CD4-positive, alpha-beta memory T cell (primary cell): ENCODE measurements around the gene MSH3. TPM values are rescaled to one million over a fixed set of nuclear protein-coding genes. Genes with fewer than 3 reads are reported as not detected.
"Not testable (repeated sequence)": the region's sequence is repeated elsewhere in the genome, so short reads cannot be mapped to it uniquely, and the experiment has no call there.

Experiments
- CTCF ChIA-PET: fragments of 350-600 bp; sonication (Branson Sonifier 250); formaldehyde crosslinking; loops from one replicate; lab custom pipeline; 2021; ENCODE audit warnings: inconsistent platforms; ENCODE audit not compliant: partially characterized antibody; lab: Charles Lee
- POLR2A ChIA-PET: fragments of 350-600 bp; sonication (Branson Sonifier 250); formaldehyde crosslinking; loops from one replicate; lab custom pipeline; 2021; ENCODE audit not compliant: partially characterized antibody; lab: Charles Lee
- DNase-seq, 5 donors: peaks; one replicate each; pipeline versions ENCODE4 v3.0.0 to v3.0.0-alpha.2; 2020 to 2022; ENCODE audit warnings: mixed read lengths in 1 of 5
- H3K27ac ChIP-seq: one replicate; pipeline ENCODE4 v1.7.0; 2013; ENCODE audit warnings: low read depth, low read length
- H3K27me3 ChIP-seq: 2 replicates; pipeline ENCODE4 v1.7.0; 2013; ENCODE audit warnings: mild to moderate bottlenecking, low read length, moderate library complexity; ENCODE audit not compliant: insufficient read depth
- H3K36me3 ChIP-seq: 2 replicates; pipeline ENCODE4 v1.7.0; 2013; ENCODE audit warnings: mild to moderate bottlenecking, low read length, moderate library complexity; ENCODE audit not compliant: insufficient read depth
- H3K4me1 ChIP-seq: 2 replicates; pipeline ENCODE4 v1.7.0; 2013; ENCODE audit warnings: mild to moderate bottlenecking, low read length, moderate library complexity; ENCODE audit not compliant: insufficient read depth
- H3K4me3 ChIP-seq, 2 donors: one replicate each; pipeline ENCODE4 v1.7.0; 2013; ENCODE audit warnings: low read length in 2 of 2, mild to moderate bottlenecking in 1 of 2
- H3K9me3 ChIP-seq, 2 donors: one replicate each; pipeline ENCODE4 v1.7.0; 2013; ENCODE audit warnings: low read length in 2 of 2, control low read depth in 1 of 2; ENCODE audit not compliant: control insufficient read depth in 1 of 2
- H3K27ac Mint-ChIP-seq, 7 donors: one replicate each; pipeline ENCODE4 v1.8.0; 2020 to 2021; ENCODE audit warnings: mixed read lengths in 7 of 7, mild to moderate bottlenecking in 6 of 7, inconsistent platforms in 3 of 7, moderate library complexity in 3 of 7
- H3K27me3 Mint-ChIP-seq, 2 donors: one replicate each; pipeline ENCODE4 v1.8.0; 2020 to 2021; ENCODE audit warnings: mixed read lengths in 2 of 2
- H3K36me3 Mint-ChIP-seq, 2 donors: one replicate each; pipeline ENCODE4 v1.8.0; 2020 to 2021; ENCODE audit warnings: mixed read lengths in 2 of 2, inconsistent platforms in 1 of 2, mild to moderate bottlenecking in 1 of 2
- H3K4me1 Mint-ChIP-seq, 4 donors: one replicate each; pipeline ENCODE4 v1.8.0; 2020 to 2021; ENCODE audit warnings: mixed read lengths in 4 of 4, mild to moderate bottlenecking in 1 of 4
- H3K4me3 Mint-ChIP-seq, 8 donors: one replicate each; pipeline ENCODE4 v1.8.0; 2020 to 2021; ENCODE audit warnings: mixed read lengths in 8 of 8, mild to moderate bottlenecking in 7 of 8, moderate library complexity in 6 of 8, inconsistent platforms in 3 of 8
- H3K9me3 Mint-ChIP-seq, 8 donors: one replicate each; pipeline ENCODE4 v1.8.0; 2020 to 2021; ENCODE audit warnings: mixed read lengths in 8 of 8, mild to moderate bottlenecking in 5 of 8, inconsistent platforms in 3 of 8, moderate library complexity in 1 of 8
- intact Hi-C: fragments of 100-400 bp; cut with micrococcal nuclease; formaldehyde crosslinking; loops from one replicate; pipeline ENCODE4 v1.15.1; 2023
- polyA plus RNA-seq, 2 donors: library from polyadenylated mRNA; unstranded; fragments of 300-500 nt; fragmentation: Illumina TruSeq; gene quantifications; one replicate each; pipeline ENCODE4 v1.2.3, GENCODE V29; 2021
- total RNA-seq, 2 experiments: library from RNA; stranded (reverse); gene quantifications; one replicate each; pipeline ENCODE4 v1.2.3, GENCODE V29; 2021

Gene MSH3
- total and polyA plus RNA-seq, 4 experiments from 2014 or later = 14.3 to 17.1 (median 15.3) TPM

- Mint-ChIP-seq H3K9me3 (no peaks in the 10 kb centered on the region), H3K4me1 (peaks cover 20 to 37% (median 32%) of the 10 kb centered on the region in 4 donors), H3K27ac (peak overlapping the region; percentile 86 to 99 (median 97)), H3K4me3 (peak overlapping the region; percentile 86 to 97 (median 94)), H3K27me3 (no peaks in the 10 kb centered on the region), H3K36me3 (peaks cover 38 to 39% of the 10 kb centered on the region in 2 donors)
- peaks cover 34% of the 10 kb centered on the region for H3K4me1 ChIP-seq
- no peaks in the 10 kb centered on the region for H3K27me3 ChIP-seq
- ChIA-PET CTCF (interaction anchor here (1.2 to 3.2 kb wide), 3 partner anchors 11 to 563 kb away, joined by 3 to 23 read pairs (median 7); no protein-coding TSS in a partner anchor), POLR2A (interaction anchor here (0.6 to 2.1 kb wide), 8 partner anchors 17 to 1043 kb away, joined by 3 to 7 read pairs (median 4); partner anchors contain the start of genes TENT2, ZCCHC9 and ZFYVE16)
- peak overlapping the region; percentile 67 for H3K27ac ChIP-seq
- intact Hi-C loops = loop anchor here (1.0 to 10.0 kb wide), 6 partner anchors 17 to 1421 kb away; partner anchors contain the start of genes JMY, RASGRF2, TENT2 and ZCCHC9
- H3K36me3 ChIP-seq = peaks cover 13% of the 10 kb centered on the region
- peak overlapping the region; percentile 64 to 79 for H3K4me3 ChIP-seq
- H3K9me3 ChIP-seq = no peaks in the 10 kb centered on the region
- no peak for DNase-seq
Observed at GRCh38 chr5:80655231-80655774, 851 bp downstream of the MSH3 start.

GRCh38 chr5:80656425-80656824, 2.0 kb downstream of the MSH3 start:
- Mint-ChIP-seq H3K36me3 (peaks cover 46 to 50% of the 10 kb centered on the region in 2 donors), H3K4me1 (peaks cover 20 to 41% (median 36%) of the 10 kb centered on the region in 4 donors), H3K27ac (peak overlapping the region in 5 of 7 donors; percentile 36 to 99 (median 68)), H3K9me3 (no peaks in the 10 kb centered on the region), H3K4me3 (peak overlapping the region in 5 of 8 donors; percentile 29 to 97 (median 43)), H3K27me3 (no peaks in the 10 kb centered on the region)
- H3K36me3 ChIP-seq = peaks cover 17% of the 10 kb centered on the region
- POLR2A ChIA-PET = no interaction called here
- H3K4me1 ChIP-seq = peaks cover 34% of the 10 kb centered on the region
- peak overlapping the region; percentile 6 for H3K27ac ChIP-seq
- intact Hi-C loops = loop anchor here (10.0 kb wide), 3 partner anchors 308 to 1422 kb away; partner anchors contain the start of genes JMY, RASGRF2 and TENT2
- H3K4me3 ChIP-seq = no peak overlapping the region
- H3K9me3 ChIP-seq = no peaks in the 10 kb centered on the region
- DNase-seq = no peak
- H3K27me3 ChIP-seq = no peaks in the 10 kb centered on the region
- CTCF ChIA-PET = interaction anchor here (1.2 to 3.2 kb wide), 4 partner anchors 10 to 564 kb away, joined by 3 to 23 read pairs (median 5); no protein-coding TSS in a partner anchor

- ChIA-PET CTCF (interaction anchor here (2.3 kb wide), 1 partner anchor 13 kb away, joined by 7 read pairs; no protein-coding TSS in a partner anchor), POLR2A (no interaction called here)
- Histone ChIP-seq H3K36me3 (peaks cover 25% of the 10 kb centered on the region), H3K27me3 (no peaks in the 10 kb centered on the region), H3K4me3 (no peak overlapping the region), H3K9me3 (no peaks in the 10 kb centered on the region), H3K27ac (no peak overlapping the region), H3K4me1 (peaks cover 18% of the 10 kb centered on the region)
- peak overlapping the region in 1 of 7 donors; percentile 78 for H3K27ac Mint-ChIP-seq
- H3K36me3 Mint-ChIP-seq = peaks cover 53 to 60% of the 10 kb centered on the region in 2 donors
- no peak for DNase-seq
- no peak overlapping the region for H3K4me3 Mint-ChIP-seq
- intact Hi-C loops = loop anchor here (10.0 kb wide), 3 partner anchors 306 to 1424 kb away; partner anchors contain the start of genes JMY, RASGRF2 and TENT2
- peaks cover 0 to 4% (median 0%) of the 10 kb centered on the region in 8 donors for H3K9me3 Mint-ChIP-seq
- peaks cover 15 to 32% (median 28%) of the 10 kb centered on the region in 4 donors for H3K4me1 Mint-ChIP-seq
- no peaks in the 10 kb centered on the region for H3K27me3 Mint-ChIP-seq
Observed at GRCh38 chr5:80659106-80659505, 4.7 kb downstream of the MSH3 start.

GRCh38 chr5:80660661-80661060, 6.2 kb downstream of the MSH3 start:
- H3K4me3 Mint-ChIP-seq, H3K27me3 Mint-ChIP-seq, DNase-seq, H3K4me3 ChIP-seq, H3K27ac ChIP-seq, H3K9me3 ChIP-seq, CTCF ChIA-PET, H3K27ac Mint-ChIP-seq, H3K9me3 Mint-ChIP-seq, H3K27me3 ChIP-seq, POLR2A ChIA-PET, intact Hi-C loops: not testable (repeated sequence)
- H3K4me1 Mint-ChIP-seq = peaks cover 11 to 36% (median 22%) of the 10 kb centered on the region in 4 donors
- H3K36me3 Mint-ChIP-seq = peaks cover 66% of the 10 kb centered on the region in 2 donors
- Histone ChIP-seq H3K36me3 (peaks cover 25% of the 10 kb centered on the region), H3K4me1 (peaks cover 10% of the 10 kb centered on the region)

GRCh38 chr5:80662108-80662507, 7.7 kb downstream of the MSH3 start:
- H3K4me1 ChIP-seq = no peaks in the 10 kb centered on the region
- no peaks in the 10 kb centered on the region for H3K27me3 Mint-ChIP-seq
- no peak overlapping the region for H3K27ac Mint-ChIP-seq
- H3K36me3 Mint-ChIP-seq = peaks cover 71% of the 10 kb centered on the region in 2 donors
- CTCF ChIA-PET = no interaction called here
- no peak overlapping the region for H3K27ac ChIP-seq
- no peak overlapping the region for H3K4me3 Mint-ChIP-seq
- H3K4me1 Mint-ChIP-seq = peaks cover 7 to 33% (median 18%) of the 10 kb centered on the region in 4 donors
- no peaks in the 10 kb centered on the region for H3K9me3 ChIP-seq
- H3K27me3 ChIP-seq = no peaks in the 10 kb centered on the region
- POLR2A ChIA-PET = no interaction called here
- intact Hi-C loops = no loop called here
- H3K4me3 ChIP-seq = no peak overlapping the region
- no peak for DNase-seq
- H3K36me3 ChIP-seq = peaks cover 24% of the 10 kb centered on the region
- peaks cover 0 to 4% (median 0%) of the 10 kb centered on the region in 8 donors for H3K9me3 Mint-ChIP-seq

- H3K36me3 ChIP-seq = peaks cover 16% of the 10 kb centered on the region
- H3K4me1 ChIP-seq = no peaks in the 10 kb centered on the region
- H3K9me3 ChIP-seq = no peaks in the 10 kb centered on the region
- no peak overlapping the region for H3K4me3 ChIP-seq
- no peak overlapping the region for H3K27ac ChIP-seq
- Mint-ChIP-seq H3K27me3 (no peaks in the 10 kb centered on the region), H3K27ac (peak overlapping the region in 1 of 7 donors; percentile 18), H3K36me3 (peaks cover 58 to 62% of the 10 kb centered on the region in 2 donors), H3K9me3 (peaks cover 0 to 4% (median 0%) of the 10 kb centered on the region in 8 donors), H3K4me1 (peaks cover 9 to 28% (median 17%) of the 10 kb centered on the region in 4 donors), H3K4me3 (no peak overlapping the region)
- intact Hi-C loops = no loop called here
- no peak for DNase-seq
- CTCF ChIA-PET = no interaction called here
- no peaks in the 10 kb centered on the region for H3K27me3 ChIP-seq
- POLR2A ChIA-PET = no interaction called here
Observed at GRCh38 chr5:80665057-80665456, 10.6 kb downstream of the MSH3 start.

- Mint-ChIP-seq H3K27me3 (no peaks in the 10 kb centered on the region), H3K36me3 (peaks cover 43 to 62% of the 10 kb centered on the region in 2 donors), H3K4me3 (no peak overlapping the region), H3K9me3 (peaks cover 0 to 4% (median 0%) of the 10 kb centered on the region in 8 donors), H3K27ac (no peak overlapping the region), H3K4me1 (peaks cover 10 to 23% (median 14%) of the 10 kb centered on the region in 4 donors)
- no peak for DNase-seq
- Histone ChIP-seq H3K27ac (no peak overlapping the region), H3K9me3 (no peaks in the 10 kb centered on the region), H3K4me1 (no peaks in the 10 kb centered on the region), H3K4me3 (no peak overlapping the region), H3K36me3 (peaks cover 4% of the 10 kb centered on the region), H3K27me3 (no peaks in the 10 kb centered on the region)
- ChIA-PET CTCF (interaction anchor here (1.1 to 2.9 kb wide), 2 partner anchors 11 to 187 kb away, joined by 3 to 7 read pairs; no protein-coding TSS in a partner anchor), POLR2A (no interaction called here)
- intact Hi-C loops = no loop called here
Observed at GRCh38 chr5:80667384-80667783, 12.9 kb downstream of the MSH3 start.
